Sigmoid colon (tissue), 4 donors: ENCODE measurements around the gene MRPS27.

Source experiments
- CTCF ChIP-seq, 4 experiments: fragments of 450-650 bp in 3 of 4; fragments of 200-600 bp in 1 of 4; IDR thresholded peaks; one replicate each; pipeline ENCODE4 v1.5.1; 2016 to 2019; ENCODE audit warnings: antibody characterized with exemption in 4 of 4, mild to moderate bottlenecking in 3 of 4, moderate library complexity in 2 of 4
- EP300 ChIP-seq, 4 donors: sonication (generic); formaldehyde crosslinking; IDR thresholded peaks; one replicate each; pipeline ENCODE4 v1.6.1; 2017; ENCODE audit warnings: antibody characterized with exemption in 4 of 4

- TF ChIP-seq CTCF (IDR thresholded peaks at IDR 0.05) (no peak), EP300 (IDR thresholded peaks at IDR 0.05) (no peak)
Measured at GRCh38 chr5:72225741-72226140, 94.3 kb downstream of the MRPS27 start.
